Panc1 (cell line): Measurements from ENCODE around the gene PRRX2. TPM values are rescaled to one million over a fixed set of nuclear protein-coding genes. Genes with fewer than 3 reads are reported as not detected.

ENCODE experiments used
- ATAC-seq: fragments of 200-7000 bp; cut with Tn5 transposase; 2 replicates; pipeline ENCODE4 v1.9.1; 2020; ENCODE audit warnings: mild to moderate bottlenecking, moderate library complexity
- BruUV-seq: library from RNA; stranded (reverse); fragments of 400-500 nt; replicated peaks from 2 replicates; lab custom pipeline; 2021; lab: Mats Ljungman, UMichigan
- CTCF ChIA-PET: fragments of 300-600 bp; sonication (Branson Sonifier 250); formaldehyde crosslinking; loops from one replicate; lab custom pipeline; 2022; ENCODE audit warnings: antibody characterized with exemption; lab: Charles Lee
- POLR2A ChIA-PET: fragments of 300-600 bp; sonication (Branson Sonifier 250); formaldehyde crosslinking; loops from one replicate; lab custom pipeline; 2022; ENCODE audit warnings: antibody characterized with exemption; lab: Charles Lee
- DNase-seq: peaks from one replicate; pipeline ENCODE4 v3.0.0-alpha.2; 2010; ENCODE audit warnings: low read depth, low spot score
- H3K27ac ChIP-seq: 2 replicates; pipeline ENCODE4 v1.5.1; 2011; ENCODE audit warnings: mild to moderate bottlenecking, low read length, inconsistent platforms
- H3K27me3 ChIP-seq: fragments of 200-500 bp; sonication (Bioruptor generic); 2 replicates; pipeline ENCODE4 v1.6.0; 2014; ENCODE audit warnings: low read length, inconsistent platforms; ENCODE audit not compliant: control insufficient read depth, insufficient read depth
- H3K36me3 ChIP-seq: fragments of 200-500 bp; sonication (Bioruptor generic); 2 replicates; pipeline ENCODE4 v1.5.1; 2014; ENCODE audit warnings: inconsistent platforms, mild to moderate bottlenecking, low read length, moderate library complexity; ENCODE audit not compliant: control insufficient read depth, insufficient read depth
- H3K4me1 ChIP-seq: 2 replicates; pipeline ENCODE4 v1.5.1; 2011; ENCODE audit warnings: inconsistent platforms, mild to moderate bottlenecking, low read length, moderate library complexity; ENCODE audit not compliant: control insufficient read depth, insufficient read depth
- H3K4me3 ChIP-seq, 2 experiments: 2 replicates each; pipeline ENCODE4 v1.5.1; 2011 to 2012; ENCODE audit warnings: low read depth in 2 of 2, low read length in 2 of 2, mild to moderate bottlenecking in 2 of 2, inconsistent platforms in 1 of 2, moderate library complexity in 1 of 2
- H3K9me3 ChIP-seq: fragments of 200-500 bp; sonication (Bioruptor generic); 2 replicates; pipeline ENCODE4 v1.5.1; 2014; ENCODE audit warnings: low read depth, mild to moderate bottlenecking, inconsistent platforms, low read length, moderate library complexity; ENCODE audit not compliant: control insufficient read depth, insufficient read depth
- POLR2AphosphoS5 ChIP-seq: IDR thresholded peaks from 2 replicates; pipeline ENCODE4 v1.6.1; 2012; ENCODE audit warnings: mild to moderate bottlenecking, low read depth, low read length, moderate library complexity
- REST ChIP-seq, 2 experiments: IDR thresholded peaks; 2 replicates each; pipeline ENCODE4 v1.6.1; 2011 to 2012; ENCODE audit warnings: low read depth in 2 of 2, control low read depth in 1 of 2, low read length in 1 of 2, mild to moderate bottlenecking in 1 of 2, moderate library complexity in 1 of 2; ENCODE audit not compliant: insufficient read depth in 1 of 2
- SIN3A ChIP-seq: IDR thresholded peaks from 2 replicates; pipeline ENCODE4 v1.6.1; 2012; ENCODE audit warnings: low read depth, mild to moderate bottlenecking, low read length, moderate library complexity, borderline replicate concordance; ENCODE audit not compliant: insufficient read depth
- TCF7L2 ChIP-seq: IDR thresholded peaks from 2 replicates; pipeline ENCODE4 v1.6.1; 2011; ENCODE audit warnings: mild to moderate bottlenecking, low read depth, low read length, inconsistent platforms
- in situ Hi-C: cut with HindIII; loops from 2 replicates; pipeline ENCODE4 v1.10.0; 2016; ENCODE audit warnings: low sequenced_read_pairs, low pct_unique_long_range_greater_than_20kb
- intact Hi-C: fragments of 100-400 bp; cut with micrococcal nuclease; formaldehyde crosslinking; loops from one replicate; pipeline ENCODE4 v1.10.0; 2022; ENCODE audit not compliant: unreplicated experiment
- total RNA-seq: library from RNA; stranded (reverse); gene quantifications from one replicate; pipeline ENCODE4 v1.2.1, GENCODE V29; 2021; ENCODE audit not compliant: unreplicated experiment
- TF ChIP-seq, protein P1 (sequence below): fragments of 450-650 bp; IDR thresholded peaks from 2 replicates; pipeline ENCODE4 v1.5.1; 2017; ENCODE audit warnings: mild to moderate bottlenecking

PRRX2 gene
- total RNA-seq, 1 experiment from 2014 or later, result 6.3 TPM

DNA sequence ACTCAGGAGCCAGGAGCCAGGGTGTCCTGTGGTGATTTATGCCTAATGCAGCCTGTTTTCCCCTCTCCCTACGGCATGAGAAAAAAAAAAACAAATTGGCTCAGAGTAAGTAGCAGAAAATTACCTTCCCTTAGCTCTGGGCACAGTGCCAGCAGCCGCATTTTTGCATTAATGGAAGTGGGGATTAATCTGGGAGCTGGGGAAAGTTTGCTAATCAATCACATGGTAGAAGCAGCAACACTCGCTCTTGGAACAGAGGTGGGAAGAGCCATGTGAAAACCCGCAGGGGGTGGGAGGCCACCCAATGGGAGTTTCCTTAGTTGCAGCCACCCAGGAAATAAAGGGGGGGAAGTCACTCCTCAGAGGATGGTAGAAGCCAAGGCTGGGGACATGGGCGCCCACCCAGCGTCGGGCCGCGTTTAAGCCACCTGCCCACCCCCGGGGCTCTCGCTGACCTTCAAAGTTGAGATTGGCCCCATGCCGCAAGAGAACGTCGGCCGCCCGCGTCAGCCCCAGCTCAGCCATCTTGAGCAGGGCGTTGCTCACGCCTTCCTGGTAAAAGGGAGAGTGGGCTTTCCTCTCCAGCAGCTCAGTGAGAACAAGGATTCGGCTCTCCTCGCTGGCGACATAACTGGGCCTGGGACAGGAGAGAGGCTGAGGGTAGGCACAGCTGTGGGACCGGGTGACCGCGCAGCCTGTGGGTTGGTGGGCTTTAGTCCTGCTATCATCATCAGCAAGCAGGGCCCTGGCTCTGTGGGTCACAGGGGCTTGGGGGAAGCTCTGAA, 25.2 kb upstream of the PRRX2 start:
- BruUV-seq, result no TSS peak
- intact Hi-C loops, result loop anchor here (5.0 kb wide), 2 partner anchors 77 to 142 kb away; no protein-coding TSS in a partner anchor
- DNase-seq (no peak), ATAC-seq (no peak)
- TF ChIP-seq POLR2AphosphoS5 (no peak), REST (IDR thresholded peaks at IDR 0.05; ENCODE audit: insufficient read depth in 1 of 2, low read depth in 2 of 2, low read length in 1 of 2) (no peak), SIN3A (no peak), TCF7L2 (no peak)
- TF ChIP-seq, protein P1, sequence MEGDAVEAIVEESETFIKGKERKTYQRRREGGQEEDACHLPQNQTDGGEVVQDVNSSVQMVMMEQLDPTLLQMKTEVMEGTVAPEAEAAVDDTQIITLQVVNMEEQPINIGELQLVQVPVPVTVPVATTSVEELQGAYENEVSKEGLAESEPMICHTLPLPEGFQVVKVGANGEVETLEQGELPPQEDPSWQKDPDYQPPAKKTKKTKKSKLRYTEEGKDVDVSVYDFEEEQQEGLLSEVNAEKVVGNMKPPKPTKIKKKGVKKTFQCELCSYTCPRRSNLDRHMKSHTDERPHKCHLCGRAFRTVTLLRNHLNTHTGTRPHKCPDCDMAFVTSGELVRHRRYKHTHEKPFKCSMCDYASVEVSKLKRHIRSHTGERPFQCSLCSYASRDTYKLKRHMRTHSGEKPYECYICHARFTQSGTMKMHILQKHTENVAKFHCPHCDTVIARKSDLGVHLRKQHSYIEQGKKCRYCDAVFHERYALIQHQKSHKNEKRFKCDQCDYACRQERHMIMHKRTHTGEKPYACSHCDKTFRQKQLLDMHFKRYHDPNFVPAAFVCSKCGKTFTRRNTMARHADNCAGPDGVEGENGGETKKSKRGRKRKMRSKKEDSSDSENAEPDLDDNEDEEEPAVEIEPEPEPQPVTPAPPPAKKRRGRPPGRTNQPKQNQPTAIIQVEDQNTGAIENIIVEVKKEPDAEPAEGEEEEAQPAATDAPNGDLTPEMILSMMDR, result no peak
- ChIA-PET CTCF (interaction anchor here (0.6 to 1.1 kb wide), 2 partner anchors 31 to 146 kb away, joined by 3 to 5 read pairs; no protein-coding TSS in a partner anchor), POLR2A (interaction anchor here (0.5 kb wide), 1 partner anchor 463 kb away, joined by 4 read pairs; no protein-coding TSS in a partner anchor)
- H3K27ac ChIP-seq, result peak overlapping the region; percentile 17; the same call in 1 of the 2 replicates
- peak overlapping the region; percentile 80 to 84 for H3K4me3 ChIP-seq
- H3K4me1 ChIP-seq, result no peaks in the 10 kb centered on the region
- no peaks in the 10 kb centered on the region for H3K9me3 ChIP-seq
- no peaks in the 10 kb centered on the region; the same call in 1 of the 2 replicates for H3K36me3 ChIP-seq
- no peaks in the 10 kb centered on the region for H3K27me3 ChIP-seq
- in situ Hi-C loops, result no loop called here

- DNase-seq, result no peak
- Histone ChIP-seq H3K9me3 (no peaks in the 10 kb centered on the region), H3K4me1 (no peaks in the 10 kb centered on the region), H3K27me3 (no peaks in the 10 kb centered on the region), H3K4me3 (peak overlapping the region; percentile 80 to 84), H3K27ac (peak overlapping the region; percentile 65), H3K36me3 (no peaks in the 10 kb centered on the region; the same call in 1 of the 2 replicates)
- intact Hi-C loops (loop anchor here (5.0 kb wide), 2 partner anchors 76 to 141 kb away; no protein-coding TSS in a partner anchor), in situ Hi-C loops (no loop called here)
- ATAC-seq, result no peak
- CTCF ChIA-PET, result interaction anchor here (0.6 kb wide), 1 partner anchor 153 kb away, joined by 5 read pairs; no protein-coding TSS in a partner anchor
- BruUV-seq, result TSS peak; percentile 79
- POLR2A ChIA-PET, result no interaction called here
- TF ChIP-seq TCF7L2, result no peak
- no peak for TF ChIP-seq SIN3A
- TF ChIP-seq REST (IDR thresholded peaks at IDR 0.05; ENCODE audit: insufficient read depth in 1 of 2, low read depth in 2 of 2, low read length in 1 of 2), result no peak
- TF ChIP-seq POLR2AphosphoS5, result no peak
- TF ChIP-seq, protein P1, result no peak
These were observed 24.3 kb upstream of the PRRX2 start for GRCh38 chr9:129640871-129641749.
